Ovary (tissue), 3 donors: ENCODE results near the gene PPP1R36.
"Not testable (repeated sequence)": the region's sequence is repeated elsewhere in the genome, so short reads cannot be mapped to it uniquely, and the experiment has no call there.

Experiments used
- EP300 ChIP-seq: sonication (generic); formaldehyde crosslinking; IDR thresholded peaks from one replicate; pipeline ENCODE4 v1.6.1; 2017; ENCODE audit warnings: antibody characterized with exemption
- POLR2A ChIP-seq: fragments of 450-650 bp; IDR thresholded peaks from one replicate; pipeline ENCODE4 v1.6.1; 2017; ENCODE audit warnings: antibody characterized with exemption, mild to moderate bottlenecking, moderate library complexity
- TF ChIP-seq, protein P1 (sequence below), 3 donors: fragments of 450-650 bp in 2 of 3; fragments of 200-600 bp in 1 of 3; IDR thresholded peaks; one replicate each; pipeline versions ENCODE4 v1.5.1 to v1.8.0; 2016 to 2022; ENCODE audit warnings: antibody characterized with exemption in 3 of 3, mild to moderate bottlenecking in 1 of 3
- donor health status: DM: no; HTN: no; CAD: no.

DNA sequence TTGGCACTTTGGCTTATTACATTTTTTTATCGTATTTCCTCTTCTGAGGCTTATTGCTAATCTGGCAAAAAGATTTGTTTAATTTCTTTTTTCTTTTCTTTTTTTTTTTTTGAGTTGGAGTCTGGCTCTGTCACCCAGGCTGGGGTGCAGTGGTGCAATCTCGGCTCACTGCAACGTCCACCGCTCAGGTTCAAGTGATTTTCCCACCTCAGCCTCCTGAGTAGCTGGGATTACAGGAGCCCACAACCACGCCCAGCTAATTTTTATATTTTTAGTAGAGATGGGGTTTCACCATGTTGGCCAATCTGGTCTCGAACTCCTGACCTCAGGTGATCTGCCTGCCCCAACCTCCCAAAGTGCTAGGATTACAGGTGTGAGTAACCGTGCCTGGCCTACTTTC is 19.9 kb downstream of the PPP1R36 start:
- TF ChIP-seq, protein P1, sequence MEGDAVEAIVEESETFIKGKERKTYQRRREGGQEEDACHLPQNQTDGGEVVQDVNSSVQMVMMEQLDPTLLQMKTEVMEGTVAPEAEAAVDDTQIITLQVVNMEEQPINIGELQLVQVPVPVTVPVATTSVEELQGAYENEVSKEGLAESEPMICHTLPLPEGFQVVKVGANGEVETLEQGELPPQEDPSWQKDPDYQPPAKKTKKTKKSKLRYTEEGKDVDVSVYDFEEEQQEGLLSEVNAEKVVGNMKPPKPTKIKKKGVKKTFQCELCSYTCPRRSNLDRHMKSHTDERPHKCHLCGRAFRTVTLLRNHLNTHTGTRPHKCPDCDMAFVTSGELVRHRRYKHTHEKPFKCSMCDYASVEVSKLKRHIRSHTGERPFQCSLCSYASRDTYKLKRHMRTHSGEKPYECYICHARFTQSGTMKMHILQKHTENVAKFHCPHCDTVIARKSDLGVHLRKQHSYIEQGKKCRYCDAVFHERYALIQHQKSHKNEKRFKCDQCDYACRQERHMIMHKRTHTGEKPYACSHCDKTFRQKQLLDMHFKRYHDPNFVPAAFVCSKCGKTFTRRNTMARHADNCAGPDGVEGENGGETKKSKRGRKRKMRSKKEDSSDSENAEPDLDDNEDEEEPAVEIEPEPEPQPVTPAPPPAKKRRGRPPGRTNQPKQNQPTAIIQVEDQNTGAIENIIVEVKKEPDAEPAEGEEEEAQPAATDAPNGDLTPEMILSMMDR (IDR thresholded peaks at IDR 0.05) = not testable (repeated sequence)
- not testable (repeated sequence) for TF ChIP-seq EP300, POLR2A
